GM21576 (cell line): ENCODE measurements around the gene ATP1B1.

Source experiments
- ATAC-seq: cut with Tn5 transposase; IDR thresholded peaks from one replicate; pipeline ENCODE4 v1.9.1; 2021; ENCODE audit warnings: mild to moderate bottlenecking, moderate library complexity; ENCODE audit not compliant: unreplicated experiment

ATP1B1 gene

DNA sequence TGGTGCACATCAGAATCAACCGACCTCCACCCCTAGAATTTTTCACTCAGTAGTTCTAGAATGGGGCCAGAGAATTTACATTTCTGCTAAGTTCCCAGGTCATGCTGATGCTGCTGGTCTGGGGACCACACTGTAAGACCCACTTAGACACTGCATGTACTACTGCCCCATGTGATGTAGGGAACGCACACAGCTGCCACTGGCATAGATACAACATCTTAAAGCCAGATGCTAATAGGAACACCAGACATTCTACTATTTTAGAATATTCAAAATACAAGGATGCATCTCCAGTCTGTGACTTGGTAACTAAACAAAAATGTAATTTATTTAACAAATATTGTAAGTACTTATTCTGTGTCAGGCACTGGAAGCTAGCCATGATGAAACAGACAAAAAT lies 14.1 kb upstream of the ATP1B1 start:
- no peak for ATAC-seq

DNA sequence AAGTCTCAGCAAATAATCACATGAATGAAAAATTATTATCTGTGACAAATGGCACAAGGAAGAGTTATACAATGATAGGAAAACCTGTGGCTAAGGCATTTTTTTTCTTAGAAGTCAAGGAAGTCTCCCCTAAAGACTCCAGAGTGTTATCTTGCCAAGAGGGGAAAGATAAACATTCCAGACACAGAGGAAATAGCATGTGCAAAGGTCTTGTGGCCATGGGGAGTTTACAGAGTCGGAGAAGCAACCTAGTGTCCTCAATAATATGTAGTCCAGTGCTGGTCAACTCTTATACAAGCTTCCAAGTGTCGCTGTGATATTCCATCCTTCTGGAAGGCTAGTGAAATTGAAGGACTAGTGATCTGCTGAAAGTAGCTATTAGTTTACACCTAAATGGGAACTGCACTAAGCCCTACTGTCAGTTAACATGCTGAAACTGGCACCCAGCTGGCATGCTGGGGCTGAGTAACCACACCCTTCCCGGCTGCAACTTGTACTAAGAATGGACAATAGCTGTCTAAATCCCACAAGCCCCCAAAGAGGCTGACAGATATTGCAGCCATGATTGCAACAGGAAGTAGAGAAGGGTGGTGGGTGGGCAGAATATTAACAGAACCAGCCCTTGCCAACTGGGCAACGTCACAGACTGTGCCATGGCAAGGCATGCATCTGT lies 11.5 kb upstream of the ATP1B1 start:
- ATAC-seq: no peak

DNA sequence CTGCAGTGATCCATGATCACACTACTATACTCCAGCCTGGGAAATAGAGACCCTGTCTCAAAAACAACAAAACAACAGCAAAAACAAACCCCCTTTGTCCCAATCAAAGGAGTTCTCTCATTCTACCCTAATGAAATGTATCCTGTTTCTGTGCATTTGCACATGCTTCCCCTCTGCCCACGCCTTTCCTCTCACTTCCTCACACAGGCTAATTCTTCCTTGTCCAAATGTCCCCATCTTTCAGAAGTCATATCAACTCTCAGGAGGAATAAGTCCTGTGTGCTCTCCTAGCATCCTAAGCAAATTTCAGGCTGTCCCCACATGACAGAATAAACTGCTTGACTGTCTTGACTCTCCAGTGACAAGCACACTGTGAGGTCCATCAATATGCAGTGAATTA lies 8.1 kb upstream of the ATP1B1 start:
- ATAC-seq: no peak

DNA sequence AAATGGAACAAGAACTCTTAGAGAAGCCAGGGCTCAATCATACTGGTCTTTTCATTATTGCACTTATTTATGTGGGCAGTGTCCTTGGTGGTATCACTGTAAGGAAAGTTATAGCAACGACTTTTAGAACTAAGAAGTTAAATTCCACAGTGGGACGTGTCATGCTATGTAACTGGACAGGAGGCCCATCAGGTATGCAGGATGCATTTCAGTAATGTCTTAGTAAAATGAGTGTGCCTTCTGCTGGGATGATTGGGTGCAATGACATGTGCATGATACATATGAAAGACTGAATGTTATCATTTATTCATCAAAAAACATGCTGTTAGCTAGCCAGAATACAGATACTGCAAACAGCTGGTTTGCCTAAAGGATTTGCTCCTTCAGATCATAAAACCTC lies 6.9 kb upstream of the ATP1B1 start:
- no peak for ATAC-seq

DNA sequence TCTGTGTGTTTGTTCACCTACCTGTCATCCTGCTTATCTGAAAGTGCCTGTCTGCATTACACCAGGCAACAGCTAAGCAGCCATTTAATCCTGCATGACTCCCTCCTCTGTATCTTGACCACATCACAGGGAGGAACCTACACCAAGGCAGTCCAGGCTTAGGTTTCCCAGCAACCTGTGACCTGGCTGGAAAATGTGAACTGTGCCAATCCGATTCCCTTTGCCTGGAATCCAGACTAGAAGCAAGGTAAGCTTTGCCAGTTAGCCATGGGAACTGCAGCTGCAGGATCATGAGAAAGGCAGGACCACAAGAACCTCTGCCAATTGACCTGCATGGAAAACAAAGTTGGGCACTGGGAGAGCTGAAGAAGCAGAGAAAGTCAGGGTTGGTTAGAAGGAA lies 6.3 kb upstream of the ATP1B1 start:
- no peak for ATAC-seq

DNA sequence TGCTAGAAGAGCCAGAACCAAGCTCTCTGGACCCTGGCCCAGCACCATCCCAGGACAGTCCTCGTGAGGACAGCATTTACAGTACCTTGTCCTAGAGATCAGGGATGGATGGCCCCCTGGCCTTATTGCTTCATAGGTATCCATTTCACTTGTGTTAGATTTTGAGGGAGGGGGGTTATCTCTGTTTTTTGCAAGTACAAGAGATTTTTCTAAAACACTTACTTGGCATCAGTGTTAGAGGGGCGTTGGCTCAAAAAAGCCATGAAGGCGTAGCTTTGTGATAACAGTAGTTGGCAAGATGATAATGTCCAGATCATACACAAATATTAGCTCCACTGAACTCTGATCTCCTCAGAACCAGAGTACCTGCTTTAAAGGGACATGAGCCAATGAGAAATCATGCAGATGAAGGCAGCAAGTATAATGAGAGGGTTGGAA lies 5.8 kb upstream of the ATP1B1 start:
- no peak for ATAC-seq

DNA sequence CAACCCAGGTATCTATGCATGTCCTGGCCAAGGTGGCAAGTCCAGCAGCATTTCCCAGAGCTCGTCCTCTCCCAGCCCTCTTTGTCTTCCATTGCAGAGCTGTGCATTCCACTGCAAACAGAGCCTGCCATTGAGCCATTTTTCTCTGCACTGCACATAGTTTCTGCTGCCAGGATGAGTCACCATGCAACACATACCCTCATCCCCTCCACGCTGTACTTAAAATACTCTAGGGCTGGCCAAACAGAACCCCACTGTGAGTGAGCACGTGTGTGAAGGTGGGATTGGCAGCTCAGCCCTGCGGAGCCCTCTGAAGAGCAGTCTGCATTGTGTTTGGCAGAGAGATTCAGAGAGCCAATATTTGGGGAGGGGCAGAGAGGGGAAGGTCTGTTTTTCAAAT lies 3.9 kb upstream of the ATP1B1 start:
- ATAC-seq: no peak

DNA sequence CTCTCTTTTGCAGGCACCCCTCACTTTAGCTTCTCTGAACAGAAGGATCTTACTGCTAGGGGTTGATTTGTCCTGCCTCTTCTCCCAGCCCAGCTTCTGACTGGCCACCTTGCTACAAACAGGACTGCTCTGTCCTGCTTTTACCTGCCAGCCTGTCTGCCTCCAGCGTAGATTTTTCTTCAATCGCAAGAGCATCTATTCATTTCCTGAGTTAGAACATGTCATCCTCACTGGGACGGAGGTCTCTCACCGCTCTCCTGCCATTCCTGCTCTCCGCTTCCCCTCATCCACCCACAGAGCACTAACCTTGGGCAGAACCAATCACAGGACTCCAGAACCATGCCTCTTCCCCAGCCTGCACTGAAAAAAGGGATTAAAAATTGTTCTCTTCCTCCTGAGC lies 3.5 kb upstream of the ATP1B1 start:
- ATAC-seq: no peak

DNA sequence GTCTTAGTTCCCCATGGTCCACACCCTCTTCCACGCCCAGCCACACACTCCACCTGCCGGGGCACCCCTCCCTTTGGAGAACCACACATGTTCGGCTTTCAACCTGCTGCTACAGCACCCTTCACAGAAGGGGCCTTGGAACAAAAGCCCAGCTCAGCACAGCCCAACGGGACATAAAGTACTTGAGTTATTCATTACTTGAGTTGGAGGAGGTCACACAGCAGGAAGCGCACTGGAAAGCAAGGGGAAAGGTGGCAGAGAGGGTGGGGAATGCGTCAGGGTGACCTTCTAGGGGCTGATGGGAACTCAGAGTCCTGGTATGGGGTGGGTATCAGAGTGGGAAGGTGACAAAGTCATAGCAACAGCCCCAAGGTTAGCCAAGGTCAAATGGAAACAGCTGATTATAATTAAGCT lies 3.0 kb upstream of the ATP1B1 start:
- no peak for ATAC-seq

DNA sequence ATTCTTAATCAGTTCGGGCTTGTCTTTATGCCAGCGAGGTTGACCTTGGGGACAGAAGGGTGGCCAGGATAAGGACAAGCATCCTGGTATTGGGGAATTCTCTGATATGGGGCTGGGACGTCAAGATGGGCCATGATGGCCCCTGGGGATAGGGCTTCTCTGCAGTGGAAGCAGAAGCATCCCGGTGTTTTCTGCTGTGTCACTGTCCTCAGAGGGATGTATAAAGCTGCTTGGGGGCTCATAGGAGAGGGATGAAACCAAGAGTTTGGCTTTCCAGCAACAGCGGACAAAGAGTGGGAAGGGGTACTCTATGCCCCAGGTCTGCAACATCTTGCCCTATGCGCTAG lies 1.4 kb upstream of the ATP1B1 start:
- ATAC-seq: no peak

DNA sequence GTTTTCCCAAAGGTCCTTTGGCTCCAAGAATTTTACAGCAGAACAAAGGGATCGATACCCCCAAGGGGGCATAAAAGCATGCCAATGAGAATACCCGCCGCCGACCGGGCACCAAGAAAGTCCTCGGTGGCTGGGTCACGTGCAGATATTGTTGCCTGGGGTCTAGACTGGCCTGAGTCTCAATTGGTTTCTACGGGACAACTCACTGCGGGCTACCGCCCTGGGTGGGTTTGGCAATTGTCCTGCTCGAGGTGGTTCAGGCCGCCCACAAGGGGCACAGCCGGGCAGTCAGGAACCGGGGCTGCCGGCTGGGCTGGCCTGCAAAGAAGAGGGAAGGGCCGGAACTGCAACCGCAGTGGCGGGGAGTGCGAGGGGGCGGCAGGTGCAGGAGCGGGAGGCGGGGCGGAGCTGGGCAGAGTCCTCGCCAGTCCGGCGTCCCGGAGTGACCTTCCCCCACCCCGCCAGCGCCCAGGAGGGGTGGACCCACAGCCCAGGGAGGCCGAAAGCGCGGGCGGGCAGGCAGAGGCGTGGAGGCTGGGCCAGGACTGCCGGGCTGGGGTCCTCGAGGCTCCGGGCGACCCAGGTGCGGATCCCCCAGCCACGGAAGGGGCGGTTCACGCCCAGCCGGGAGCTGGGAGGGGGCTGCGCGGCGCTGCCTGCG lies 926 bp upstream of the ATP1B1 start:
- peak; percentile 35 for ATAC-seq

DNA sequence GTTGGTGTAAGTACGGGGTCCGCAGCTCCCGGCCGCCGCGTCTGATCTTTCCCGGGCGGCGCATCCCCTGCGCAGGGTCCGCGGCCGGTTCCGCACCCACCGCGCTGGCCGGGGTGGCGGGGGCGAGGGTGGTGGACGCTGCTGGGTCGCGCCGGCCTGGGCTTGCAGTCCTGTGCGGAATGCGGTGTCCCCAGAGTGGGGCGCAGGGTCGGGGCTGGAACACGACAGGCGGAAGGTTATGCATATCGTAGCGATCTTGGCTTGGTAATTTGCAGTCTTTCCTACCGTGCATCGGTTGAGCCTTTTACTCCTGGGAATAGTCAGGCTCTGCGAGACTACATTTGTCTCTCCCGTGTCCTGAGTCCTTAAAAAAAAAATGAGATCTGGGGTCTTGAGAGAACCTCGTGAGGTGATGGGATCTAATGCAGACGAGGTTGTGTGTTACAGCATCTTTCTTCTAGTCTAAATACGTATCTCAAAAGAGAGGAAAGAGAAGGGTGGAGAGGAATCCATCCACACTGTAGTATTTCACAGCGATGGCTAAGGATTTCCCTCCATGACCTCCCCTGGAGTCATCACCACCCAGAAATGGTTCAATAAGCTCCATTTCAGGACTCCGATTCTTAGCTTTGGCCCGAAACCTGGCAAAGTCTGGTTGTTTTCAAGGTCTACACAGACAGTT lies 572 bp downstream of the ATP1B1 start:
- no peak for ATAC-seq

DNA sequence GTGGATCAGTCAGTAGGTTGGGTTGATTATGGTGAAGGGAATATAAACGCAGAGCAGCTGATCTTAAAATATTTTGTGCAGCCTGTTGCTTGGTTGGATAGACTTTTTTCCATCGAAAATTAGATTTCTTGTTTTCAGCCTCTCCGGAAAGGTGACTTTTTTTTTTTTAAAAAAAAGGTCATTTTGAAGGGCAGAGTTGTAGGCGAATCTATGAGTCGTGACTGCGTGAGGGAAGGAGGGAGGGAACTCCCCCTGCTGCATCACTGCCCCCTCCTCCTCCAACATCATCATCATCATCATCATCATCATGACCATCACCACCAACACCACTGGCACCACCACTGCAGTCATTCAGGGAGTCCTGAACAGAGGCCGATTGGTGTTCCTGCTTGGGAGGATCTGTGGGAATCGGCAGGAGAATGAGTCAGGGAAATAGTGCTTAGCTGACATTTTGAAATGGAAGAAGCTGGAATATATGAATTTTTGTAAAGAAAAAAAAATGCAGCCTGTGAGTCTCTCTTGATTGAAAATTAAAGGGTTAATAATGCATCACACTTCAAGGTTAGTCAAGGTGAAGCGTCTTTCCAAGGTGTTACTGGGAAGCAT lies 1.2 kb downstream of the ATP1B1 start:
- no peak for ATAC-seq

DNA sequence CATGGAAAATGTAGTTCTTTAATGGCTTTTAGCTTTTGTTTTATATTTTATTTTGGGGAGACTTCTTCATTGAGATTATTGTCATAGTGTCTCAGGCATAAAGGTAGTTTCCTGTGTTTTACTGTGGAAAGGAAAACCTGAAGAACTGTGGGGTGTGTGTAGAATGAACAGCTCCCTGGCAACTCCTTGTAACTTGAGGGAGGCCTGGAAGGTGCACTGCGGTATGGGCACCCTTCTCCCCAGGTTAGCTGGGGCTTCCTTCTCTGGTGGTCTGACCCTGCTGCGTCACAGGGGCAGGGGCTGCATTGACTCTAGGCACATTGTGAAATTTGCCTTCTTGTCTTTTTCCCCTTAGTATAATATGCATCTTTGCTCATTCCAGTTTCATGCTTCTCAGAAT lies 1.7 kb downstream of the ATP1B1 start:
- no peak for ATAC-seq

DNA sequence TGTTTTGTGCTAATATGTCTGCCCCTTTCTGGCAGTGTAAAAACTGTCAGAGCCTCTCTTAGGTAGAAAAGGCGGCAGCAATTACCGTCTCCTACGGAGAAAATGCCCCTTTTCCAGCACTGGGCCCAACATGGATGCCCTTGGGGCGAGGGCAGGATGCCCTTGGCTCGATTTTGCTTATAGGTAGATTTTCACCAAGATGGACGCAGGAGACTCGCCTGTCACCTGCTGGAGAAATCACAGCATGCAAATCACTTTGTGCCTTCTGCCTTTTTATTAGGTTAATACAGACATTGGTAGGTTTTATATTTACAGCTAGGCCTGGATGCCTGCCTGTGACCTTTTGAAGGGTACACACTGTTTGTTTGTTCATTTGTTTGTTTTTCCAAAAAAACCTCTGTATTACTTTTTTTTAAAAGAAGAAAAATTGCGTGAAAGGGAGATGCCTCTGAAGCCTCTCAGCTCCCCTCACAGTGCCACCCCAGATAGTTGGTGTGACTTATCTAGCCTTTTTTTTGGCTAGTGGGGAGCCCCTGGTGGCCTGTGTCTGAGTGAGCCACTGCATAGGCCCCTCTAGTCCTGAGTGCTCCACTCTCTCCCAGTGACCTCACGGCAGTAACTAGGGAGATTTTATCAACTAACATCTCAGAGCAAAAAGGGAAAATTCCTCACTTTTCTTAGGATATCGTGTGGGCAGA lies 2.5 kb downstream of the ATP1B1 start:
- peak; percentile 25 for ATAC-seq

DNA sequence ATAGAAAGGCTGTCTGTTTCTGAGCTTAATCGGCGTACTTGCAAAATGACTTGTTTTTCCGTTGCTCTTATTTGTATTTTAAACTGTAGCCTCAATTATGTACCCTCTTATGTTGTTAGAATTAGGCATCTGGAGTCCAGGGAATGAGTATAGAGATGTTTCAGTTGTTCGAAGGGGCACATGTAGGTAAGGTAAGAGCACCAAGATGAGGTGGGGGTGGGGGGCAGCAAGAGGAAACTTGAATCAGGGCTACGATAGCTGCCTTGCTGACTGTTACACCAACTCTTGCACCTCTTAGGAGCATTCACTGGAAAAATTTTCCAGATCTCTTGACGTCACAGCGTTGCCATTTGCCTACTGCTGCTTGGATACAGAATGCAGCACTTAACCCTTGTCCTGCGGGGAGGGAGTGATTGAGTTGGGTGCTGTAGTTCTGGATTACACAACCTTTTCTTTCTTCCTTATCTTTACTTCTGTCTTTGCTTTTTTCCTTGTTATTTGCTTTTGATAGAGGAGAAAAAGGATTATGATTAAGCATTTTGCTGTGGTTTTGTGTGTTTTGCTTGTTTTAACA lies 3.2 kb downstream of the ATP1B1 start:
- no peak for ATAC-seq

DNA sequence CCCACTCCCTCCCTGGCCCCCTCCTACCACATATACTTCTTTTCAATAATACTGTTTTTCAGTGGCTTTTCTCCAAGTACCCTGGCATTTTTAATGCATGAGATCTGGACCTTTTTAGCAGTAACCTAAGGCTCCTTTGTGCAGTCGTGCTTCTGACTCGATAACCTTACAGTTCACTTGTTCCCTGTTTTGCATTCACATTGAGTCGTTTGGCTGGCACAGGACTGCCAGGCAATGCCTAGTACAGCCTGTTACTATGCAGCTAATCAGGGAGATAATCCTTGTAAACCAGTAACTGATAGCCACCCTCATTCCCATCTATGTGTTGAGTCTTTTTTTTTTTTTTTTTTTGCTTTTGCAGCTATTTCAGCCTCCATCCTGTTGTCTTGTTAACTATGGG lies 3.7 kb downstream of the ATP1B1 start:
- no peak for ATAC-seq

DNA sequence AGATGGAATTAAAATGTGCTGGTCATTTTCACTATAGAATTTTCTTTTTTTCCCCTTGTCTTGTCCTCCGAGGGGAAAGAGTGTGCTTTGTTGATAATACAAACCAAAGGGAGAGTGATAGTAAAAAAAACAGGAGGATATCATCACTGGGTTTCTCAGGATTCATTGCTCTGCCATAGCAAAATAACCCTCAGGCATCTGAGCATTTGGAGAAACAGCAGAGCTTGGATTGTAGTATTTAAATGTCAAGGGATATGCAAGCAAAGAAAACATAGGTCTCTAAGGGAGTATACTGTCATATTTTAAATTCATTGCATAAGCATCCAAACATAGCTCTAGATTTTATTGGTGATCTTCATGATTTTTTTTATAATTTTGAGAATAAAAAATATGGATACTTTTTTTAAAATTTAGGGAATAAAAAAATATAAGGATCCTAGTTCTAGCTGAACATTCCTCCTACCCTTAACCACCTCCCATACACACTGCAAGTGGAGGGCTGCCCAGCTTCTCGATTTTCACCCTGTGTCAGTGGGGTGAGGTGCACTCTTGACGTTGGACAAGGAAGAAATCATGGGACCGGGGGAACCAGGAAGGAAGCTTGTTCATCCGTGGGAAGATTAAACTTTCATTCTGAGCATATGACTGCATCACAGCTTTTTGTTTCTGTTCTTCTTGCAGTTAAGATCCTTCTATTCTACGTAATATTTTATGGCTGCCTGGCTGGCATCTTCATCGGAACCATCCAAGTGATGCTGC lies 4.4 kb downstream of the ATP1B1 start:
- ATAC-seq: no peak

DNA sequence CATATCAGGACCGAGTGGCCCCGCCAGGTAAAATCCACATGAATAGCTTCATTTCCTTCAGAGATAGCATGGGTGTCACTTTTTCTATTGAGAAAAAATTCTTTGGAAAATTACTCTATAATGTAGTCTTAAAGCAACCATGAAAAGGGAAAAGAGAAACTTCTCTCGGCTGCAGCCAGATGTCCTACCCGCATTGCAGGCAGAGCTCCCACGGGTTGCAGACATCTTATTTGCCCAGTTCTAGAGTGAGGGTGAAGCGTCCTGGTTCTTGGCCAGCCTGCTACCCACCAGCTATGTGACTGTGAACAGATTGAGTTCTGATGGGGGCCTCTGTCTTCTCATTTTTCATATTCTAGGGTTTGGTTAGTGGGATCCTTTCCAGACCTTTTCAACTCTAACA lies 5.0 kb downstream of the ATP1B1 start:
- no peak for ATAC-seq

DNA sequence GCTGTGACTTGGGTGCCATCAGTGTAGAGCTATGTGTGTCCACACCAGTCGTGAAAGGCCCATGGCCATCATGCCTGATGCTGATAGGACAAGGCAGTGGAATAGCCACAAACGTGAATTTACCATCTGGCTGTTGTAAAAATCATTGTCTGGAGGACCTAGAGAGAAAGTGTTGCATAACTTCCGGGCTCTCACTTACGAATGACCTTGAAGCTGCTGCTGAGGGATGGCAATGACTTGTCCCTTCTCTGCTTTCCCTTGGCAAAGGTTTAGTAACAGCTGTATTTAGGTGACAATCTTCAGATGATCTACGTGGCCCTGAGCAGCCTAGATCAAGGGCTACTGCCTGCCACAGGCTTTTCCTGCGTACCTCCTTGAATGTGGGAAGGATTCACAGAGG lies 5.8 kb downstream of the ATP1B1 start:
- ATAC-seq: no peak
